H1 (cell line): ENCODE measurements around the gene C20orf141. TPM values are rescaled to one million over a fixed set of nuclear protein-coding genes. Genes with fewer than 3 reads are reported as not detected.

Source experiments
- CTCF ChIA-PET: fragments of 300-600 bp; sonication (Branson Sonifier 250); formaldehyde crosslinking; loops from one replicate; lab custom pipeline; 2021; ENCODE audit not compliant: partially characterized antibody; lab: Charles Lee
- POLR2A ChIA-PET: fragments of 300-600 bp; sonication (Branson Sonifier 250); formaldehyde crosslinking; loops from one replicate; lab custom pipeline; 2021; ENCODE audit warnings: inconsistent platforms; ENCODE audit not compliant: partially characterized antibody; lab: Charles Lee
- DNase-seq, 2 experiments: peaks; one replicate each; pipeline versions ENCODE4 v3.0.0 to v3.0.0-alpha.2; 2010 to 2022; ENCODE audit warnings: low spot score in 2 of 2, low read depth in 1 of 2, mixed read lengths in 1 of 2
- FAIRE-seq: peaks from 2 replicates; lab custom pipeline; 2011; peaks lifted over from hg19 to GRCh38; lab: Jason Lieb, UNC
- H2AFZ ChIP-seq: 2 replicates; pipeline ENCODE4 v1.8.1; 2012; ENCODE audit warnings: low read length, inconsistent platforms
- H2AK5ac ChIP-seq: 2 replicates; pipeline ENCODE4 v1.6.1; 2013; ENCODE audit warnings: low read depth, low read length
- H2BK120ac ChIP-seq: replicated peaks from 2 replicates; pipeline ENCODE3; 2013; ENCODE audit warnings: low read depth, low read length, inconsistent platforms
- H2BK12ac ChIP-seq: 2 replicates; pipeline ENCODE4 v1.6.1; 2013; ENCODE audit warnings: low read depth, low read length
- H2BK15ac ChIP-seq: 2 replicates; pipeline ENCODE4 v1.6.1; 2013; ENCODE audit warnings: low read length
- H2BK20ac ChIP-seq: 2 replicates; pipeline ENCODE4 v1.6.1; 2013; ENCODE audit warnings: low read length
- H2BK5ac ChIP-seq: 2 replicates; pipeline ENCODE4 v1.6.1; 2013; ENCODE audit warnings: low read depth, low read length
- H3K14ac ChIP-seq: 2 replicates; pipeline ENCODE4 v1.6.1; 2013; ENCODE audit warnings: inconsistent platforms; ENCODE audit not compliant: insufficient read length
- H3K18ac ChIP-seq: 2 replicates; pipeline ENCODE4 v1.6.1; 2013; ENCODE audit warnings: low read length; ENCODE audit errors: extremely low read depth
- H3K23ac ChIP-seq: 2 replicates; pipeline ENCODE4 v1.6.1; 2013; ENCODE audit warnings: inconsistent platforms; ENCODE audit not compliant: insufficient read length
- H3K23me2 ChIP-seq: 2 replicates; pipeline ENCODE4 v1.6.1; 2013; ENCODE audit warnings: low read depth, low read length
- H3K27ac ChIP-seq: 2 replicates; pipeline ENCODE4 v1.6.1; 2011; ENCODE audit warnings: low read depth, low read length, inconsistent platforms
- H3K27me3 ChIP-seq, 4 experiments: replicated peaks in 1 of 4; 1 replicate in 1 of 4; 2 replicates in 3 of 4; pipeline versions ENCODE4 v1.6.1 to v1.8.1; 2011 to 2013; ENCODE audit warnings: low read length in 3 of 4, mild to moderate bottlenecking in 3 of 4, inconsistent platforms in 2 of 4, mixed read lengths in 2 of 4, moderate library complexity in 1 of 4; ENCODE audit not compliant: control insufficient read depth in 3 of 4, insufficient read depth in 3 of 4; ENCODE audit errors: extremely low read depth in 1 of 4
- H3K36me3 ChIP-seq, 4 experiments: 2 replicates each; pipeline versions ENCODE4 v1.6.1 to v1.8.1; 2011 to 2013; ENCODE audit warnings: mild to moderate bottlenecking in 4 of 4, low read length in 3 of 4, moderate library complexity in 2 of 4, control low read depth in 1 of 4, inconsistent platforms in 1 of 4; ENCODE audit not compliant: insufficient read depth in 4 of 4, control insufficient read depth in 2 of 4
- H3K4ac ChIP-seq: replicated peaks from 2 replicates; pipeline ENCODE3; 2013; ENCODE audit warnings: low read length, low read depth, mixed read lengths, inconsistent platforms; ENCODE audit not compliant: insufficient read length
- H3K4me1 ChIP-seq, 4 experiments: replicated peaks in 1 of 4; 1 replicate in 1 of 4; 2 replicates in 3 of 4; pipeline versions ENCODE4 v1.6.1 to v1.8.1; 2011 to 2013; ENCODE audit warnings: low read length in 3 of 4, inconsistent platforms in 2 of 4, mixed read lengths in 1 of 4; ENCODE audit not compliant: insufficient read depth in 4 of 4, control insufficient read depth in 3 of 4
- H3K4me2 ChIP-seq, 2 experiments: 2 replicates each; pipeline versions ENCODE4 v1.6.1 to v1.8.1; 2011 to 2013; ENCODE audit warnings: low read depth in 2 of 2, low read length in 2 of 2, control low read depth in 1 of 2, inconsistent platforms in 1 of 2, mild to moderate bottlenecking in 1 of 2; ENCODE audit not compliant: insufficient read depth in 1 of 2
- H3K4me3 ChIP-seq, 4 experiments: fragments of 200-600, 300-600 bp in 1 of 4; sonication (generic), shearing (Covaris generic), sonication (Bioruptor Twin) in 1 of 4; 2 replicates each; pipeline versions ENCODE4 v1.5.1 to v1.8.1; 2011 to 2016; ENCODE audit warnings: low read length in 4 of 4, low read depth in 3 of 4, control low read depth in 2 of 4, inconsistent platforms in 2 of 4, mild to moderate bottlenecking in 2 of 4, mixed read lengths in 1 of 4, moderate library complexity in 1 of 4; ENCODE audit not compliant: insufficient read depth in 2 of 4; ENCODE audit errors: extremely low read depth in 1 of 4
- H3K56ac ChIP-seq: replicated peaks from 2 replicates; pipeline ENCODE3; 2013; ENCODE audit warnings: low read depth, mild to moderate bottlenecking, mixed read lengths, low read length, inconsistent platforms; ENCODE audit not compliant: insufficient read length
- H3K79me1 ChIP-seq: 2 replicates; pipeline ENCODE4 v1.6.1; 2013; ENCODE audit warnings: low read depth, low read length, control low read depth
- H3K79me2 ChIP-seq, 2 experiments: 2 replicates each; pipeline versions ENCODE4 v1.6.1 to v1.8.1; 2012 to 2013; ENCODE audit warnings: low read length in 2 of 2, mild to moderate bottlenecking in 2 of 2, inconsistent platforms in 1 of 2; ENCODE audit not compliant: insufficient read depth in 2 of 2, control insufficient read depth in 1 of 2
- H3K9ac ChIP-seq, 4 experiments: replicated peaks in 1 of 4; 1 replicate in 1 of 4; 2 replicates in 3 of 4; pipeline versions ENCODE4 v1.6.1 to v1.8.1; 2011 to 2013; ENCODE audit warnings: low read depth in 3 of 4, low read length in 3 of 4, control low read depth in 2 of 4, mild to moderate bottlenecking in 2 of 4, moderate library complexity in 2 of 4, inconsistent platforms in 1 of 4; ENCODE audit errors: extremely low read depth in 1 of 4
- H3K9me3 ChIP-seq, 2 experiments: 2 replicates each; pipeline versions ENCODE4 v1.6.1 to v1.8.1; 2012 to 2013; ENCODE audit warnings: mild to moderate bottlenecking in 2 of 2, moderate library complexity in 2 of 2, control low read depth in 1 of 2, inconsistent platforms in 1 of 2, low read depth in 1 of 2, low read length in 1 of 2, mixed read lengths in 1 of 2; ENCODE audit not compliant: insufficient read depth in 2 of 2
- H4K20me1 ChIP-seq, 2 experiments: replicated peaks in 1 of 2; 2 replicates each; pipeline versions ENCODE3 to v1.8.1; 2011 to 2013; ENCODE audit warnings: inconsistent platforms in 2 of 2, low read length in 2 of 2, mild to moderate bottlenecking in 1 of 2; ENCODE audit not compliant: insufficient read depth in 2 of 2, control insufficient read depth in 1 of 2
- H4K5ac ChIP-seq: 2 replicates; pipeline ENCODE4 v1.6.1; 2013; ENCODE audit warnings: low read length, low read depth, mixed read lengths, inconsistent platforms; ENCODE audit not compliant: insufficient read length
- H4K8ac ChIP-seq: 2 replicates; pipeline ENCODE4 v1.8.0; 2013; ENCODE audit warnings: mild to moderate bottlenecking, moderate library complexity, low read length, inconsistent platforms; ENCODE audit not compliant: insufficient read depth; ENCODE audit errors: extremely low read depth
- H4K91ac ChIP-seq: replicated peaks from 2 replicates; pipeline ENCODE3; 2013; ENCODE audit warnings: low read length, mixed read lengths, inconsistent platforms; ENCODE audit not compliant: insufficient read length
- CREB1 ChIP-seq: IDR thresholded peaks from 2 replicates; pipeline ENCODE4 v1.6.1; 2012; ENCODE audit warnings: inconsistent platforms
- EGR1 ChIP-seq: IDR thresholded peaks from 2 replicates; pipeline ENCODE4 v1.6.1; 2011; ENCODE audit warnings: low read depth, low read length, borderline replicate concordance
- JUN ChIP-seq: IDR thresholded peaks from 2 replicates; pipeline ENCODE4 v1.6.1; 2011; ENCODE audit warnings: low read depth, mild to moderate bottlenecking, improper control_type of control experiment, low read length
- KDM1A ChIP-seq: fragments of 200-600, 300-600 bp; sonication (generic); IDR thresholded peaks from 2 replicates; pipeline ENCODE4 v1.7.1; 2016; ENCODE audit warnings: mild to moderate bottlenecking, low read length, borderline replicate concordance
- KDM4A ChIP-seq: IDR thresholded peaks from one replicate; pipeline ENCODE4 v1.7.1; 2012; ENCODE audit warnings: low read depth, mild to moderate bottlenecking, moderate library complexity, low read length, inconsistent platforms; ENCODE audit not compliant: severe bottlenecking
- NANOG ChIP-seq: IDR thresholded peaks from 2 replicates; pipeline ENCODE4 v1.6.1; 2011; ENCODE audit warnings: low read length, low read depth, mild to moderate bottlenecking, inconsistent platforms; ENCODE audit not compliant: insufficient read depth, poor library complexity, severe bottlenecking
- NRF1 ChIP-seq: IDR thresholded peaks from 2 replicates; pipeline ENCODE4 v1.6.1; 2011; ENCODE audit warnings: mild to moderate bottlenecking, low read depth, low read length, improper control_type of control experiment
- RNF2 ChIP-seq: fragments of 200-900, 300-1000 bp; sonication (generic); IDR thresholded peaks from 2 replicates; pipeline ENCODE4 v1.7.1; 2016; ENCODE audit warnings: borderline replicate concordance, low read depth, mild to moderate bottlenecking, antibody characterized with exemption, low read length; ENCODE audit not compliant: poor library complexity, severe bottlenecking; ENCODE audit errors: missing control alignments
- RXRA ChIP-seq: IDR thresholded peaks from 2 replicates; pipeline ENCODE4 v1.6.1; 2011; ENCODE audit warnings: low read depth, mild to moderate bottlenecking, low read length, moderate library complexity; ENCODE audit not compliant: insufficient read depth
- SIRT6 ChIP-seq: IDR thresholded peaks from one replicate; pipeline ENCODE4 v1.7.1; 2012; ENCODE audit warnings: low read length, inconsistent platforms
- SP4 ChIP-seq: IDR thresholded peaks from 2 replicates; pipeline ENCODE4 v1.6.1; 2012; ENCODE audit warnings: low read length, inconsistent platforms
- TAF7 ChIP-seq: optimal IDR thresholded peaks from 2 replicates; pipeline ENCODE3; 2011; ENCODE audit warnings: low read depth, mild to moderate bottlenecking, inconsistent platforms, low read length, moderate library complexity, borderline replicate concordance
- TEAD4 ChIP-seq: IDR thresholded peaks from 2 replicates; pipeline ENCODE4 v1.6.1; 2012; ENCODE audit warnings: low read depth, low read length, inconsistent platforms, mixed read lengths
- WGBS, 2 experiments: shearing (Covaris generic) in 1 of 2; methylation state at CpG; one replicate each; pipeline versions ENCODE4 v1.1.6 to v1.1.7; 2013 to 2015; ENCODE audit warnings: low lambda C conversion rate in 2 of 2, mixed read lengths in 2 of 2, inconsistent platforms in 1 of 2, low coverage in 1 of 2, missing lambda C conversion rate in 1 of 2; ENCODE audit not compliant: insufficient replicate concordance in 2 of 2, insufficient coverage in 1 of 2, insufficient read length in 1 of 2; ENCODE audit errors: extremely low coverage in 1 of 2, missing lambda C conversion rate in 1 of 2; 5-methylcytosine and 5-hydroxymethylcytosine counted together
- polyA plus RNA-seq, 7 experiments: library from polyadenylated mRNA; depleted of rRNA in 3 of 7; stranded (reverse) in 5 of 7; unstranded in 2 of 7; fragments of >200 nt in 5 of 7; fragments of 200-250 nt in 2 of 7; gene quantifications; 1 replicate in 5 of 7; 2 replicates in 1 of 7; 4 replicates in 1 of 7; pipeline versions ENCODE4 v1.2.1 to v1.2.3, GENCODE V29; 2011 to 2013; ENCODE audit warnings: missing spikeins in 2 of 7, mixed read lengths in 2 of 7
- total RNA-seq: library from RNA; stranded (reverse); fragmentation: NEBNext Ultra II Directional; extraction: Animal tissue kit (Norgen Biotek cat#: 25700); gene quantifications from 2 replicates; pipeline ENCODE4 v1.2.1, GENCODE V29; 2021

Gene C20orf141
- total and polyA plus RNA-seq, 2 of the 8 experiments (the other 6 are each of a cell fraction or from before 2014, with no cell fraction given): not detected

DNA sequence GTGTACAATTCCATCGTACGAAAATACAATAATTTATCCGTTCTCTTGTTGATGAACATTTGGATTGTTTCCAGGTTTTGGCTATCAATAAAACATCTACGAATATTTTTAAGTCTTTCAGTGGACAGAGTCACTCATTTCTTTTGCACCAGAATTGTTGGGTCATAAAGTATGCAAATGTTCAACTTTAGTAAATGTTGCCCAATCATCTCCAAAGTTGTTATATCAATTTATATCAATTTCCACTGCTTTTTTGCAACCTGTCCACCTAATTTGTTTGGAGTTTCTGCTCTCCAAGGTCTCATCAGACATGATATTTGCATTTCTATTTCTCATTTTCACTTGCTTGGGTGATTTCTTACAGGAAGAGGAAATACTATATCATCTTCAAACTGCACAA is 11.9 kb downstream of the C20orf141 start:
- no peak overlapping the region for H2BK20ac ChIP-seq
- no peak overlapping the region for H3K4me2 ChIP-seq
- no peaks in the 10 kb centered on the region for H3K36me3 ChIP-seq
- H3K79me2 ChIP-seq: no peaks in the 10 kb centered on the region
- no peak overlapping the region for H4K91ac ChIP-seq
- H3K56ac ChIP-seq: no peak overlapping the region
- H3K27ac ChIP-seq: no peak overlapping the region
- H3K4ac ChIP-seq: no peak overlapping the region
- TF ChIP-seq RNF2: no peak
- no peak for TF ChIP-seq KDM4A
- TF ChIP-seq EGR1: no peak
- TF ChIP-seq SP4: no peak
- no peak for TF ChIP-seq JUN
- TF ChIP-seq CREB1: no peak
- TF ChIP-seq RXRA: no peak
- no peak for TF ChIP-seq TAF7
- no peak for TF ChIP-seq NANOG
- no peak for TF ChIP-seq TEAD4
- TF ChIP-seq KDM1A: no peak
- no peak for TF ChIP-seq NRF1
- no peak for TF ChIP-seq SIRT6
- no peaks in the 10 kb centered on the region for H4K20me1 ChIP-seq
- H3K4me3 ChIP-seq: no peak overlapping the region
- H2BK5ac ChIP-seq: no peak overlapping the region
- H2AK5ac ChIP-seq: no peak overlapping the region
- no peak overlapping the region for H2BK12ac ChIP-seq
- H2BK120ac ChIP-seq: no peak overlapping the region
- no peaks in the 10 kb centered on the region; a peak in 1 of 7 replicates for H3K4me1 ChIP-seq
- no peak overlapping the region for H4K5ac ChIP-seq
- H3K14ac ChIP-seq: no peak overlapping the region
- H2BK15ac ChIP-seq: no peak overlapping the region
- H3K27me3 ChIP-seq: peaks cover 5 to 7% (median 6%) of the 10 kb centered on the region in 4 experiments
- no peak overlapping the region for H3K9ac ChIP-seq
- WGBS, 2 experiments: 77% methylated on average over 4 of the region's 4 CpGs; no CpG with 5 or more reads in 1 of the 2 experiments
- ChIA-PET CTCF (interaction anchor here (0.7 kb wide), 1 partner anchor 22 kb away, joined by 3 read pairs; no protein-coding TSS in a partner anchor), POLR2A (no interaction called here)
- no peak overlapping the region for H3K23ac ChIP-seq
- no peak for FAIRE-seq
- no peak overlapping the region for H3K18ac ChIP-seq
- no peak overlapping the region for H4K8ac ChIP-seq
- H2AFZ ChIP-seq: no peak overlapping the region
- H3K79me1 ChIP-seq: no peaks in the 10 kb centered on the region
- no peak for DNase-seq
- no peaks in the 10 kb centered on the region; a peak in 1 of 4 replicates for H3K9me3 ChIP-seq
- H3K23me2 ChIP-seq: no peaks in the 10 kb centered on the region
